ENCODE results near the gene KCNMA1. TPM values are rescaled to one million over a fixed set of nuclear protein-coding genes. Genes with fewer than 3 reads are reported as not detected.

The KCNMA1 gene
- total and polyA plus RNA-seq, 2 donors (not counting 1 experiment from before 2014, with no cell fraction given): 0.82 to 3.1 TPM

DNA sequence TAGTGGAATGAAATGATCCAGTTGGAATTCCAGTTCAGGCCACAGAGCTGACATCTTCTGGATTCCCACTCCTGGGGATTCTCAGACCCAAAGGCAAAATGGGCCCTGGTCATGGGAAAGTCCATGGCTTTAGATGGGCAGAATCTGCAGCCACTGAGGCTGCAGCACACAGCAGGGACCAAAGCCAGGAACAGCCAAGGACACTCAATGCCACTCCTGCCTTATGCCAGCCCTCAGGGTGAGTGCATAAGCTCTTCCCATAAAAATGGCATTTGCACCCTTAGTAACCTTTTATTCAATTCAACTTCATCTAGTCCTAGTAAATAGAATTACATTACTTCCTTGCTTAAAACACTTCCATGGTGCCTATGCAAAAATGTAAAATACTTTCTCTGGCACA lies 274.4 kb downstream of the KCNMA1 start:
- ATAC-seq (ENCODE audit: low read depth) (no peak), DNase-seq (no peak)
- H3K9me3 Mint-ChIP-seq (ENCODE audit: insufficient read depth): peaks cover 2% of the 10 kb centered on the region
- no peak overlapping the region for H3K27ac ChIP-seq (ENCODE audit: low read length in 2 of 2)
- intact Hi-C loops (cut with micrococcal nuclease): no loop called here
- H3K79me2 ChIP-seq (ENCODE audit: control insufficient read depth, insufficient read depth, low read length): no peaks in the 10 kb centered on the region
- no peak overlapping the region for H2AFZ ChIP-seq (ENCODE audit: insufficient read depth, low read depth, low read length, poor library complexity, severe bottlenecking)
- ChIA-PET CTCF (no interaction called here), POLR2A (no interaction called here)
- H3K4me2 ChIP-seq (replicated peaks; ENCODE audit: low read depth, low read length, poor library complexity, severe bottlenecking): no peak overlapping the region
- no peak overlapping the region for H3K27ac Mint-ChIP-seq
- no peak overlapping the region for H3K4me3 ChIP-seq (ENCODE audit: control extremely low read depth in 1 of 5, extremely low read depth in 1 of 5, insufficient read depth in 1 of 5, low read depth in 2 of 5, low read length in 4 of 5)
- H3K4me1 Mint-ChIP-seq: no peaks in the 10 kb centered on the region
- H3K27me3 Mint-ChIP-seq: peaks cover 3% of the 10 kb centered on the region
- peaks cover 2 to 9% (median 2%) of the 10 kb centered on the region in 3 donors for H3K9me3 ChIP-seq (ENCODE audit: control extremely low read depth in 1 of 3, control insufficient read depth in 2 of 3, insufficient read depth in 1 of 3, low read length in 2 of 3)
- no peaks in the 10 kb centered on the region for H4K20me1 ChIP-seq (ENCODE audit: control insufficient read depth, insufficient read depth, low read length, poor library complexity, severe bottlenecking)
- no peaks in the 10 kb centered on the region for H3K4me1 ChIP-seq (ENCODE audit: control insufficient read depth in 2 of 2, insufficient read depth in 2 of 2, low read length in 2 of 2)
- no peak for TF ChIP-seq EZH2 (IDR thresholded peaks at IDR 0.05; ENCODE audit: borderline replicate concordance, insufficient read depth, low read depth, low read length, poor library complexity, severe bottlenecking)
- TF ChIP-seq, protein P1, sequence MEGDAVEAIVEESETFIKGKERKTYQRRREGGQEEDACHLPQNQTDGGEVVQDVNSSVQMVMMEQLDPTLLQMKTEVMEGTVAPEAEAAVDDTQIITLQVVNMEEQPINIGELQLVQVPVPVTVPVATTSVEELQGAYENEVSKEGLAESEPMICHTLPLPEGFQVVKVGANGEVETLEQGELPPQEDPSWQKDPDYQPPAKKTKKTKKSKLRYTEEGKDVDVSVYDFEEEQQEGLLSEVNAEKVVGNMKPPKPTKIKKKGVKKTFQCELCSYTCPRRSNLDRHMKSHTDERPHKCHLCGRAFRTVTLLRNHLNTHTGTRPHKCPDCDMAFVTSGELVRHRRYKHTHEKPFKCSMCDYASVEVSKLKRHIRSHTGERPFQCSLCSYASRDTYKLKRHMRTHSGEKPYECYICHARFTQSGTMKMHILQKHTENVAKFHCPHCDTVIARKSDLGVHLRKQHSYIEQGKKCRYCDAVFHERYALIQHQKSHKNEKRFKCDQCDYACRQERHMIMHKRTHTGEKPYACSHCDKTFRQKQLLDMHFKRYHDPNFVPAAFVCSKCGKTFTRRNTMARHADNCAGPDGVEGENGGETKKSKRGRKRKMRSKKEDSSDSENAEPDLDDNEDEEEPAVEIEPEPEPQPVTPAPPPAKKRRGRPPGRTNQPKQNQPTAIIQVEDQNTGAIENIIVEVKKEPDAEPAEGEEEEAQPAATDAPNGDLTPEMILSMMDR (IDR thresholded peaks at IDR 0.05): no peak
- H3K9ac ChIP-seq (ENCODE audit: low read length): no peak overlapping the region
- no peak overlapping the region for H3K4me3 Mint-ChIP-seq
- H3K36me3 ChIP-seq (replicated peaks in 1 of 2; ENCODE audit: control extremely low read depth in 1 of 2, control insufficient read depth in 1 of 2, extremely low read depth in 1 of 2, insufficient read depth in 2 of 2, low read length in 1 of 2): no peaks in the 10 kb centered on the region
- peaks cover 0 to 3% (median 0%) of the 10 kb centered on the region in 4 experiments for H3K27me3 ChIP-seq (replicated peaks in 1 of 4; ENCODE audit: control extremely low read depth in 1 of 4, control insufficient read depth in 3 of 4, insufficient read depth in 4 of 4, low read length in 3 of 4)

DNA sequence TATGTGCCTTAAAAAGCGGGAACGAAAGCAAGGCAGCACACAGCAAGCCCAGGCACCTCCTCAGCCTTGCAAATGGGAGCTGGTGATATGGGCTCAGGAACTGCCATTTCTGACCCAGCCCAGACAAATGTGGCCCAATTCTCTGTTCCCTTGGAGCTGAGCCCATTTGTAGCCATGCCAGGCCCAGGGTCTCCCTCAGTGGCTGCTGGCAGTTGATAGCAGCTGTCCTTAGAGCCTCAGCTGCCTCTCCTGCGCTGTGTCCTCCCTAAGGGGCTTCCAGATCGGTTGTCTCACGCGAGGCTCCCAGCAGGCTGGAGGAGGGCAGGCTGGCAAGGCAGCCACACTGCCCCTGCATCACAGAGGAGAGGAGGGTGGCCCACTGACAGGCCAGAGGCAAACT lies 275.8 kb downstream of the KCNMA1 start:
- Mint-ChIP-seq H3K27me3 (peaks cover 4% of the 10 kb centered on the region), H3K27ac (no peak overlapping the region), H3K9me3 (ENCODE audit: insufficient read depth) (no peaks in the 10 kb centered on the region), H3K4me3 (no peak overlapping the region), H3K4me1 (no peaks in the 10 kb centered on the region)
- Histone ChIP-seq H3K27ac (ENCODE audit: low read length in 2 of 2) (no peak overlapping the region), H3K4me3 (ENCODE audit: control extremely low read depth in 1 of 5, extremely low read depth in 1 of 5, insufficient read depth in 1 of 5, low read depth in 2 of 5, low read length in 4 of 5) (no peak overlapping the region), H4K20me1 (ENCODE audit: control insufficient read depth, insufficient read depth, low read length, poor library complexity, severe bottlenecking) (no peaks in the 10 kb centered on the region), H3K4me1 (ENCODE audit: control insufficient read depth in 2 of 2, insufficient read depth in 2 of 2, low read length in 2 of 2) (no peaks in the 10 kb centered on the region), H3K9ac (ENCODE audit: low read length) (no peak overlapping the region), H3K27me3 (replicated peaks in 1 of 4; ENCODE audit: control extremely low read depth in 1 of 4, control insufficient read depth in 3 of 4, insufficient read depth in 4 of 4, low read length in 3 of 4) (peaks cover 0 to 3% (median 0%) of the 10 kb centered on the region in 4 experiments), H2AFZ (ENCODE audit: insufficient read depth, low read depth, low read length, poor library complexity, severe bottlenecking) (no peak overlapping the region), H3K79me2 (ENCODE audit: control insufficient read depth, insufficient read depth, low read length) (no peaks in the 10 kb centered on the region), H3K36me3 (replicated peaks in 1 of 2; ENCODE audit: control extremely low read depth in 1 of 2, control insufficient read depth in 1 of 2, extremely low read depth in 1 of 2, insufficient read depth in 2 of 2, low read length in 1 of 2) (no peaks in the 10 kb centered on the region), H3K4me2 (replicated peaks; ENCODE audit: low read depth, low read length, poor library complexity, severe bottlenecking) (no peak overlapping the region), H3K9me3 (ENCODE audit: control extremely low read depth in 1 of 3, control insufficient read depth in 2 of 3, insufficient read depth in 1 of 3, low read length in 2 of 3) (peaks cover 0 to 9% (median 0%) of the 10 kb centered on the region in 3 donors)
- DNase-seq: no peak
- TF ChIP-seq, protein P1 (IDR thresholded peaks at IDR 0.05): no peak
- no peak for TF ChIP-seq EZH2 (IDR thresholded peaks at IDR 0.05; ENCODE audit: borderline replicate concordance, insufficient read depth, low read depth, low read length, poor library complexity, severe bottlenecking)
- ATAC-seq (ENCODE audit: low read depth): no peak
- intact Hi-C loops (cut with micrococcal nuclease): no loop called here
- CTCF ChIA-PET: no interaction called here
- 94% methylated on average over 6 of the region's 6 CpGs for WGBS (ENCODE audit: insufficient coverage)
- POLR2A ChIA-PET: no interaction called here

All from B cell (primary cell).